Lung (tissue), 12 donors: Measurements from ENCODE around the gene SLC35E1. TPM values are rescaled to one million over a fixed set of nuclear protein-coding genes. Genes with fewer than 3 reads are reported as not detected.
A peak's percentile ranks its signal among the peaks of the same experiment; 100 is the strongest.

Source experiments
- ATAC-seq: fragments of 200-7000 bp; cut with Tn5 transposase; one replicate; pipeline ENCODE4 v1.9.1; 2020; ENCODE audit warnings: moderate number of reproducible peaks; ENCODE audit not compliant: insufficient read depth, low FRiP score
- DNase-seq, 3 donors: peaks; one replicate each; pipeline ENCODE4 v3.0.0-alpha.2; 2013 to 2017
- H3K27ac ChIP-seq, 2 donors: one replicate each; pipeline ENCODE4 v1.5.1; 2013; ENCODE audit warnings: mild to moderate bottlenecking in 2 of 2, moderate library complexity in 2 of 2, control low read depth in 1 of 2, inconsistent platforms in 1 of 2, low read depth in 1 of 2, low read length in 1 of 2
- H3K27me3 ChIP-seq, 3 donors: one replicate each; pipeline ENCODE4 v1.5.1; 2013; ENCODE audit warnings: low read length in 2 of 3; ENCODE audit not compliant: control insufficient read depth in 3 of 3, insufficient read depth in 3 of 3
- H3K36me3 ChIP-seq, 4 donors: one replicate each; pipeline ENCODE4 v1.5.1; 2013; ENCODE audit warnings: low read length in 4 of 4, mild to moderate bottlenecking in 1 of 4, moderate library complexity in 1 of 4; ENCODE audit not compliant: control insufficient read depth in 4 of 4, insufficient read depth in 4 of 4
- H3K4me1 ChIP-seq, 5 donors: one replicate each; pipeline ENCODE4 v1.5.1; 2013; ENCODE audit warnings: low read length in 5 of 5, mild to moderate bottlenecking in 2 of 5, moderate library complexity in 1 of 5; ENCODE audit not compliant: control insufficient read depth in 5 of 5, insufficient read depth in 5 of 5
- H3K4me3 ChIP-seq: one replicate; pipeline ENCODE4 v1.5.1; 2013; ENCODE audit warnings: mild to moderate bottlenecking, control low read depth, moderate library complexity
- H3K9ac ChIP-seq, 2 donors: one replicate each; pipeline ENCODE4 v1.5.1; 2013; ENCODE audit warnings: low read length in 2 of 2, control low read depth in 1 of 2; ENCODE audit not compliant: insufficient read depth in 1 of 2
- H3K9me3 ChIP-seq, 4 donors: one replicate each; pipeline ENCODE4 v1.5.1; 2013; ENCODE audit warnings: low read length in 3 of 4, mild to moderate bottlenecking in 1 of 4, moderate library complexity in 1 of 4; ENCODE audit not compliant: control insufficient read depth in 4 of 4, insufficient read depth in 3 of 4
- WGBS, 2 donors: extraction: QIAGEN DNeasy Blood & Tissue Kit; methylation state at CpG; one replicate each; pipeline ENCODE4 v1.1.7; 2013; 5-methylcytosine and 5-hydroxymethylcytosine counted together
- polyA plus RNA-seq, 2 donors: library from polyadenylated mRNA; stranded (reverse); fragments of 200-250 nt; gene quantifications; one replicate each; pipeline ENCODE4 v1.2.1, GENCODE V29; 2013
- total RNA-seq, 2 donors: library from RNA; depleted of rRNA in 1 of 2; stranded (reverse); fragments of >200 nt in 1 of 2; gene quantifications; one replicate each; pipeline ENCODE4 v1.2.1, GENCODE V29; 2014 to 2021
- TF ChIP-seq, protein P1 (sequence below): IDR thresholded peaks from 2 replicates; pipeline ENCODE4 v1.5.1; 2012; ENCODE audit warnings: mild to moderate bottlenecking; ENCODE audit errors: control extremely low read depth, extremely low read depth
- donor health status: control.
- donor health status: control.
- donor health status: Bipolar disorder and iron deficiency.
- donor health status: healthy.
- donor health status: DM: yes; HTN: yes; CAD: no.

The SLC35E1 gene
- total and polyA plus RNA-seq, 4 donors = 24.9 to 58.1 (median 33.3) TPM

DNA sequence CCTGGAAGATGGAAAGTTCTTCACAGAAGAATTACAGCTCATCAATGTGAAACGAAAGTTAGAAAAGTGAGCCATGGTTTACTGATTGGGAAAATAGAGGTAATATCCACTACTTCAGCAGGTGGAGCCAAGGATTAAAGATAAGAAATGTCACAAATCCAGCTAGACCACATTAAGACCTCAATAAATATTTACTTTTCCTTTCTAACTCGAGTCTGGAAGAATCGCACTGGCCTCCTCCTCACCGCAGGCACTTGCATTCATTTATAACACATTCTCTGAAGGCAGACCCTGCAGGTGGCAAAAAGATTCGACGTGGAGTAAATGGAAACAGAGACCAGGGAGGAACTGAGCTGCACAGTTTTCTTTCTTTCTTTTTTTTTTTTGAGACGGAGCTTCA, 7.4 kb downstream of the SLC35E1 start:
- Histone ChIP-seq H3K27me3 (no peaks in the 10 kb centered on the region), H3K27ac (no peak overlapping the region), H3K4me1 (no peaks in the 10 kb centered on the region), H3K36me3 (peaks cover 17 to 35% (median 28%) of the 10 kb centered on the region in 4 donors), H3K9ac (no peak overlapping the region), H3K9me3 (no peaks in the 10 kb centered on the region), H3K4me3 (no peak overlapping the region)
- DNase-seq (peak; percentile 43 to 75 (median 43)), ATAC-seq (no peak)
- TF ChIP-seq, protein P1, sequence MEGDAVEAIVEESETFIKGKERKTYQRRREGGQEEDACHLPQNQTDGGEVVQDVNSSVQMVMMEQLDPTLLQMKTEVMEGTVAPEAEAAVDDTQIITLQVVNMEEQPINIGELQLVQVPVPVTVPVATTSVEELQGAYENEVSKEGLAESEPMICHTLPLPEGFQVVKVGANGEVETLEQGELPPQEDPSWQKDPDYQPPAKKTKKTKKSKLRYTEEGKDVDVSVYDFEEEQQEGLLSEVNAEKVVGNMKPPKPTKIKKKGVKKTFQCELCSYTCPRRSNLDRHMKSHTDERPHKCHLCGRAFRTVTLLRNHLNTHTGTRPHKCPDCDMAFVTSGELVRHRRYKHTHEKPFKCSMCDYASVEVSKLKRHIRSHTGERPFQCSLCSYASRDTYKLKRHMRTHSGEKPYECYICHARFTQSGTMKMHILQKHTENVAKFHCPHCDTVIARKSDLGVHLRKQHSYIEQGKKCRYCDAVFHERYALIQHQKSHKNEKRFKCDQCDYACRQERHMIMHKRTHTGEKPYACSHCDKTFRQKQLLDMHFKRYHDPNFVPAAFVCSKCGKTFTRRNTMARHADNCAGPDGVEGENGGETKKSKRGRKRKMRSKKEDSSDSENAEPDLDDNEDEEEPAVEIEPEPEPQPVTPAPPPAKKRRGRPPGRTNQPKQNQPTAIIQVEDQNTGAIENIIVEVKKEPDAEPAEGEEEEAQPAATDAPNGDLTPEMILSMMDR = no peak
- 66 to 86% methylated on average over 7 of the region's 7 CpGs for WGBS, 2 donors

DNA sequence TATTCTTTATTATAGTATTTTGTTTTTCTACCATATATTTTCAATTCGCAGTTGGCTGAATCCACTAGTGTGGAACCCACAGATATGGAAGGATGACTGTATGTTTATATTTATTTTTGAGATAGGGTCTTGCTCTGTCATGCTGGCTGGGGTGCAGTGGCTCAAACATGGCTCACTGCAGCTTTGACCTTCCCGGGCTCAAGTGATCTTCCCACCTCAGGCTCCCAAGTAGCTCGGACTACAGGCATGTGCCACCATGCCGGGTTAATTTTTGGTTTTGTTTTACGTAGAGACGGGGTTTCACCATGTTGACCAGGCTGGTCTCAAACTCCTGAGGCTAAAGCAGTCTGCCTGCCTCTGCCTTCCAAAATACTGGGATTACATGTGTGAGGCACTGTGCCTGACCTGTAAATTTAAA, 9.6 kb downstream of the SLC35E1 start:
- H3K9me3 ChIP-seq = no peaks in the 10 kb centered on the region
- no peaks in the 10 kb centered on the region for H3K27me3 ChIP-seq
- H3K36me3 ChIP-seq = peaks cover 17 to 36% (median 28%) of the 10 kb centered on the region in 4 donors
- TF ChIP-seq, protein P1 = no peak
- DNase-seq = no peak
- no peak overlapping the region for H3K4me3 ChIP-seq
- no peaks in the 10 kb centered on the region for H3K4me1 ChIP-seq
- no peak for ATAC-seq
- 95 to 96% methylated on average over 6 of the region's 6 CpGs for WGBS, 2 donors
- no peak overlapping the region for H3K9ac ChIP-seq
- H3K27ac ChIP-seq = no peak overlapping the region

DNA sequence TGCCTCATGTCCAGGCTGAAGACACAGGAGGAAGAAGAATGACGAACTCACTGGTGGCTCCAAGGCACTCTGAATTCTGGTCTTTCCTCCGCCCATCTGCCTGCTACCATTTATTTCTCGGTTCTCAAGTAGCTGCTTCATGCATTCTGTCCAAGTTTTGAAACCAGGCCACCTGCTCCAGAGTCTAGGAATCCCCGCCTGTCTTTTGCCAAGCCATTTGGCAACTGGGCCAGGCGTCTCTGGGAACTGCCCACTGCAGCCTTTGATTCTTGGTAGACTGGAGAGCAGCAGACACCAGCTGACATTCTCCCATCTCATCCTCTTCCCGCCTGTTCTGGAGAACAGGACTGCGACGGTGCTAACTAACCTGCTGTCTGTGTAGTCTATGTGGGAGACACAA, 10.8 kb downstream of the SLC35E1 start:
- Histone ChIP-seq H3K27ac (no peak overlapping the region), H3K9me3 (no peaks in the 10 kb centered on the region), H3K27me3 (no peaks in the 10 kb centered on the region), H3K4me1 (no peaks in the 10 kb centered on the region), H3K36me3 (peaks cover 7 to 38% (median 20%) of the 10 kb centered on the region in 4 donors), H3K9ac (no peak overlapping the region), H3K4me3 (no peak overlapping the region)
- DNase-seq (no peak), ATAC-seq (no peak)
- TF ChIP-seq, protein P1 = no peak
- 89 to 91% methylated on average over 8 of the region's 8 CpGs for WGBS, 2 donors

DNA sequence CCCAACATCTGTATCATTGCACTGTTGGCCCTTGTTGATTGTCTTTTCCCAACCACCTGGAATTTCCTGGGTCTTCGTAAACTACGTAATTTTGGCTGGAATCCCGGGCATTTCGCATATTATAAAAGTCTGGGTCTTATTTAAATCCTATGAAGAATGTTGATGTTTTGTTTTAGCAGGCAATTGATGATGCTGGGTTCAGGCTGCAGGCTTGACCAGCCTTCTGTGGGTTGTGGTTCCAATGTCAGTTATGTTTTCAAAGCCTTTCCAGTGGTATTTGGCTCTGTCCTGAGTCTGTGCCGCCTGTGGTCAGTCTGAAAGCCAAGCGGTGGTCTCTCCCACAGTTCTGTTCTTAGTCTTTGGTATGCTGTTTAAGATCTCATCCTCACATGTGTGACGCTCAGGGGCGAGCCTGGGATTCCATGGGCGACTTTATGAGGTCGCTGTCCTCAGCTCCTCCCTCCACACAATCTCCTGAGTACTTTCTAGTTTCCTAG, 12.4 kb downstream of the SLC35E1 start:
- ATAC-seq (no peak), DNase-seq (no peak)
- H3K4me1 ChIP-seq = no peaks in the 10 kb centered on the region
- H3K9me3 ChIP-seq = no peaks in the 10 kb centered on the region
- H3K9ac ChIP-seq = no peak overlapping the region
- H3K27ac ChIP-seq = no peak overlapping the region
- TF ChIP-seq, protein P1 = no peak
- peaks cover 9 to 41% (median 19%) of the 10 kb centered on the region in 4 donors for H3K36me3 ChIP-seq
- 90 to 94% methylated on average over 10 of the region's 10 CpGs for WGBS, 2 donors
- no peaks in the 10 kb centered on the region for H3K27me3 ChIP-seq
- H3K4me3 ChIP-seq = no peak overlapping the region
